Stimulated activated memory B cell treated with anti-CD40 and anti-IgM and Interleukin-4, amounts not matched to agents 10 μg/mL and 1 μg/mL and 100 μg/mL, for 72 hours (primary cell): ENCODE data around the gene ARFGEF3.

Experiments used
- ATAC-seq: fragments of 150-1000 bp; cut with Tn5 transposase; 2 replicates; pipeline ENCODE4 v1.10.0; 2021
- H3K27ac Mint-ChIP-seq: one replicate; pipeline ENCODE4 v1.8.0; 2022; ENCODE audit warnings: mild to moderate bottlenecking, mixed read lengths
- H3K27me3 Mint-ChIP-seq: one replicate; pipeline ENCODE4 v1.8.0; 2022; ENCODE audit warnings: mixed read lengths
- H3K36me3 Mint-ChIP-seq: one replicate; pipeline ENCODE4 v1.8.0; 2022; ENCODE audit warnings: mixed read lengths
- H3K4me1 Mint-ChIP-seq: one replicate; pipeline ENCODE4 v1.8.0; 2022; ENCODE audit warnings: mixed read lengths
- H3K4me3 Mint-ChIP-seq: one replicate; pipeline ENCODE4 v1.8.0; 2022; ENCODE audit warnings: mild to moderate bottlenecking, moderate library complexity, mixed read lengths
- H3K9me3 Mint-ChIP-seq: one replicate; pipeline ENCODE4 v1.8.0; 2022; ENCODE audit warnings: mixed read lengths

The ARFGEF3 gene

DNA sequence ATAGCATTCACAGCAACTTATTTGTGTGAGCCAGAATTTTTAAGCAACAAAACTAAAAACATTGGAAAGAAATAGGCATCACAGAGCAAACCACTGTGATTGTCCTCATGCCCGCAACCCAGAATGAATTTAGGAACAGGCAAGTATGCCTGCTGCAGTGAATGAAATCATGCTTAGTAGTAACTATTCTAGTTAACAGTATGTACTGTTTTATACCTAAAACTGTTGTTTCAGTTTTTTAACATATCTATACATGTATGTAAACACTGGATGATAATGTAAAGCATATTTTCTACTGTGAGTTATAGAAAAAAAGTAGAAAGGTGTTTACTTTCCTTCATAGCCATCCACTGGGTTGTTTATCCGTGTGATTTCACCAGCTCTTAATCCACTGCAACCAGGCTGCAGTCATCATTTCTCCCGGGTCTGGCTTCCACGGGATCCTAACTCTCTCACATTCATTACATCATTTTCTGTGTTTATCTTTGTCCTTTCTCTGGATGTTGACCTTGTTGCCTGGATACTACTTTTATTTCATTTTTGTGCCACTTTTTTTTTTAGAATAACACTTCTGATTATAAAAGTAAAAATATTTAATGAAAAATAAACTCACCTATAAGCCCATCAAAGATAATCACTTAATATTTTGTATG, 3.6 kb upstream of the ARFGEF3 start:
- Mint-ChIP-seq H3K27ac (no peak overlapping the region), H3K4me1 (peaks cover 7% of the 10 kb centered on the region), H3K4me3 (no peak overlapping the region)

DNA sequence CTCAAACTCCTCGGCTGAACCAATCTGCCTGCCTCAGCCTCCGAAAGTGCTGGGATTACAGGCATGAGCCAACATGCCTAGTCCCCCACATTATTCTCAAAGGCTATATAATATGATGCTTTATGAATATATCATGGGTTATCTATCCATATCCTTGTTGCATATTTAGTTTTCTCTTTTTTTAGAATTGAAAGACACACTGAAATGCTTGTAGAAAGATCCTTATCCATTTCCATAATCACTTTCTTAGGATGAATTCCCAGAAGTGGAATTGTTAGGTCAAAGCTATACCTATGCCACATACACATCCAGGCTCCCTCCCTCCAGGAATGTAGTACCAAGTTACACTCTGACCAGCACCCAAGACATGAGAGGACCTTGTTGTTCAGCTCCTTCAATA, 2.5 kb upstream of the ARFGEF3 start:
- peaks cover 7% of the 10 kb centered on the region for H3K4me1 Mint-ChIP-seq
- peaks cover 54% of the 10 kb centered on the region for H3K27me3 Mint-ChIP-seq
- no peaks in the 10 kb centered on the region for H3K36me3 Mint-ChIP-seq
- H3K9me3 Mint-ChIP-seq: no peaks in the 10 kb centered on the region
- H3K4me3 Mint-ChIP-seq: no peak overlapping the region
- no peak overlapping the region for H3K27ac Mint-ChIP-seq
- no peak for ATAC-seq

More for the DNA sequence above, 3.6 kb upstream of the ARFGEF3 start:
- no peak for ATAC-seq
- Mint-ChIP-seq H3K9me3 (peaks cover 6% of the 10 kb centered on the region), H3K36me3 (no peaks in the 10 kb centered on the region), H3K27me3 (peaks cover 54% of the 10 kb centered on the region)

DNA sequence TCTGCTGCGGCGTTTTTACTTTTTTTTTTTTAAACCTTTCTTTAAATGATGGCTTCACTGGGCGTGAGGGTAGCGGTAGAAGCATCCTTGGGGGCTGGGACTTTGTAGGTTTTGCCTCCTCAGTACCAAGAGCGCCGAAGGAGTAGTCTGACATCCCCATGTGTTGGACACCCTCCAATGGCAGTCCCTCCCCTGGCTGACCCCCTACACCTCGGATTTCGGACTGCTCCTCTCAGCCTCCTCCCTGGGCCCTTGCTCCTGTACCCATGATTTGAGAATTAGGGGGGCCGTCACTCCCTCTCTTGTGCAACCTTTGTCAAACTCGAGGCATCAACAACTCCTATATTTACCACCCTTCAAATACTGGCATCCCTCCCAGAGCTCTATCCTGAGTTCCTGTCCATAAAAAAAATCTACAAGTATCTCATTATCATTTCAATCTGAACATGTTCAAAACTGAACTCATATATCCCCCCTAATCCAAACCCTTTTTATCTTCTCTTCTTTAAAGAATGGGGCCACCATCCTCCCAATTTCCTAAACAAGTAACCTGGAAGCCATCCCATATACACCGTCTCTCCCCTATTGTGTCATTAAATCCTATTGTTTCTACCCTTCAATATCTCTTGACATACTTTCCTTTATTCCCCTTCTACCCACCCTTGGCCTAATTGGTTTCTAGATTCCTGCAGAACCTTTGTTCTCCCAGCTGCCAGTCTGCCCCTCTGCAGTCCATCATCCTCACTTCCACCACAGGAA, 1.2 kb upstream of the ARFGEF3 start:
- Mint-ChIP-seq H3K4me3 (no peak overlapping the region), H3K27me3 (peaks cover 55% of the 10 kb centered on the region), H3K9me3 (no peaks in the 10 kb centered on the region), H3K36me3 (no peaks in the 10 kb centered on the region), H3K27ac (no peak overlapping the region), H3K4me1 (peaks cover 7% of the 10 kb centered on the region)
- ATAC-seq: no peak

DNA sequence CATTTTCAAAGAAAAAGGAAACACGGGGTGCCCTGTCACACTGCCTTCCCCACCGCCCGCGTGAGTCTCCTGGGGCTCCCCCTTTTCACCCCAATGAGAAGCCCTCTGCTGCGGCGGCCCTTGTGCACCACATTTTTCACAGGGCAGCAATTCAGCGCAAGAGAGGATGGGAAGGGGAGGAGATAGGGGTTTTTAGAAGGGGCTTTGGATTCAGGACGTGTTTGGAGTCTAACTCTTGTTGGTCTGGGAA, 726 bp upstream of the ARFGEF3 start:
- ATAC-seq: no peak
- H3K27me3 Mint-ChIP-seq: peaks cover 53% of the 10 kb centered on the region
- H3K9me3 Mint-ChIP-seq: no peaks in the 10 kb centered on the region
- no peak overlapping the region for H3K27ac Mint-ChIP-seq
- no peaks in the 10 kb centered on the region for H3K36me3 Mint-ChIP-seq
- peak overlapping the region; percentile 55 for H3K4me3 Mint-ChIP-seq
- H3K4me1 Mint-ChIP-seq: peaks cover 7% of the 10 kb centered on the region

DNA sequence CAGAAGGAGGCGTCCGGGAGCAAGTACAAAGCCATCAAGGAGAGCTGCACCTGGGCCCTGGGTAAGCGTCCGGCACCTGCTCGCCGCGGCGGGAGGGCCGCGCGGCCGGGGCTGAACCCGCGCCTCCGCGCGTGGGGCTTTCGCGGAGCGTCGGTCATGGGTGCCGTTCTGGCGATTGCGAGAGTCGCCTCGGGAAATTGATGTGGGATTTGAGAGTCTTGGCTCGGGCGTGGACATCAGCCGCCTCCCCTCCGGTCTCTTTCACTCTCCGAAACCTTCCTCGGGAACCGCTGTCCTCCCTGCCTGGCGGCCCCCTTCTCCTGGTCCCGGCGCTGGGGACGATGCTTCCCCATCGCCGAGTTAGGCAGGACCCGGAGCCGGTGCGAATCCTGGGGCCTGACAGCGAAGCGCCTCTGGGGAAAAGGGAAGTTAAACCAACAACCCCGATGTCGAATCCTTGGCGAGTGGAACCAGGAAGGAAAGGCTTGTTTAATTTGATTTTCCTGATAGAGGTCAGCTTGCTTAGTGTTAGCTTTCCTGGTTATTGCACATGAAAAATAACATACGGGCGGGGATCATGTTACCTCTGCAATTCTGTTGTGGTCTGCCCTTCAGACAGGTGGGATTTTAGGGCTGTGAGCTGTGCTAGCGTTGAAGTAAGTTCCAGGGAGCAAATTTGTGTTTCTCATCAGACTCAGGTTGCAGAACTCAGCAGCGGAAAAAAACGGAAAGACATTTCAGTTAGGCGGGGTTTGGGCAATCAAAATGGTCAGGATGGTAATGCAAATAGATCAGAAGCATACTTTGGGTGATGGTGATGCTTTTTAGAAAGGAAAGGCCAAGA, 594 bp downstream of the ARFGEF3 start:
- H3K4me3 Mint-ChIP-seq: peak overlapping the region; percentile 73
- no peak overlapping the region for H3K27ac Mint-ChIP-seq
- peaks cover 66% of the 10 kb centered on the region for H3K27me3 Mint-ChIP-seq
- no peaks in the 10 kb centered on the region for H3K9me3 Mint-ChIP-seq
- H3K36me3 Mint-ChIP-seq: no peaks in the 10 kb centered on the region
- peaks cover 7% of the 10 kb centered on the region for H3K4me1 Mint-ChIP-seq
- ATAC-seq: peak; percentile 40

DNA sequence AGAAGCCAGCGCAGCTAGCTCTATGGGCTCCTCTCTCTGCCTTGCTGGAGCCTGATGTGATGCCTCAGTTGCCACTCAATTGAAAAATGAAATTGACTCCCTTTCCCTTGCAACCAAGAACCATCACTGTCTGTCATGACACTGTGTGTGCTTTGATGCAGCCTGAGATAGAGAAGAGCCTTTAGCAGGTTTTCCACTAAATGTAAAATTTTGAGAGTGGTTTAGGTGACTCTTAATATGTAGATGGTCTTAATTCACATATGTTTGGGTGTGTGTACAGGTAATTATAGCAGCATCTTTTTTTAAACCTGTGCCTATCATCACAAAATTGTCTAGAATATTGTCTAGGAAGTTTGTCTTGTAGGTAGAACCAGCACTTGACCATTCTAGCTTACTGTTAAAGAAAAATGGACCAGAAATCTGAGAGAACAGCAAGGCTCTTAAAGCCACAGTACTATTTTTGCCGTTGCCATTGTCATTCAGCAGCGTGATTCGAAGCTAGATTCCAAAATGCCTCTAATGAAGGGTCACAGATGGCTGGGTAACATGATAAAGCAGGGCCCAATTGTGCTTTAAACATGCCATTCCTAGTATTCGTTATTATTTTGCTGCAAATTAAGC, 1.3 kb downstream of the ARFGEF3 start:
- Mint-ChIP-seq H3K36me3 (no peaks in the 10 kb centered on the region), H3K27me3 (peaks cover 73% of the 10 kb centered on the region), H3K4me3 (no peak overlapping the region), H3K27ac (no peak overlapping the region), H3K9me3 (no peaks in the 10 kb centered on the region), H3K4me1 (peaks cover 7% of the 10 kb centered on the region)
- no peak for ATAC-seq

DNA sequence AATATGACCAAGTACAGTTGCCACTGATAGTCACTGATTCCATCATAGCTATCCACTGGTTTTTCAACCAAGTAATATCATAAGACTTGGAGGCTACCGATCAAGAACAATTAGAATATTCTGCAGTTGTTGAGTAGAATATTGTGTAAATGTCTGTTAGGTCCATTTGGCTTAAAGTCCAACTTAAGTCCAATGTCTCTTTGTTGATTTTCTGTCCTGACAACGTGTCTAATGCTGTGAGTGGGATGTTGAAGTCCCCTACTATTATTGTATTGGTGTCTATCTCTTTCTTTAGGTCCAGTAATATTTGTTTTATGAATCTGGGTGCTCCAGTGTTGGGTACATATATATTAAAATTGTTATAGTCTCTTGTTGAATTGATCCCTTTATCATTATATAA, 13.9 kb downstream of the ARFGEF3 start:
- Mint-ChIP-seq H3K27me3 (peaks cover 11% of the 10 kb centered on the region), H3K9me3 (peaks cover 18% of the 10 kb centered on the region), H3K36me3 (peaks cover 5% of the 10 kb centered on the region), H3K4me3 (no peak overlapping the region), H3K27ac (no peak overlapping the region), H3K4me1 (no peaks in the 10 kb centered on the region)
- no peak for ATAC-seq

DNA sequence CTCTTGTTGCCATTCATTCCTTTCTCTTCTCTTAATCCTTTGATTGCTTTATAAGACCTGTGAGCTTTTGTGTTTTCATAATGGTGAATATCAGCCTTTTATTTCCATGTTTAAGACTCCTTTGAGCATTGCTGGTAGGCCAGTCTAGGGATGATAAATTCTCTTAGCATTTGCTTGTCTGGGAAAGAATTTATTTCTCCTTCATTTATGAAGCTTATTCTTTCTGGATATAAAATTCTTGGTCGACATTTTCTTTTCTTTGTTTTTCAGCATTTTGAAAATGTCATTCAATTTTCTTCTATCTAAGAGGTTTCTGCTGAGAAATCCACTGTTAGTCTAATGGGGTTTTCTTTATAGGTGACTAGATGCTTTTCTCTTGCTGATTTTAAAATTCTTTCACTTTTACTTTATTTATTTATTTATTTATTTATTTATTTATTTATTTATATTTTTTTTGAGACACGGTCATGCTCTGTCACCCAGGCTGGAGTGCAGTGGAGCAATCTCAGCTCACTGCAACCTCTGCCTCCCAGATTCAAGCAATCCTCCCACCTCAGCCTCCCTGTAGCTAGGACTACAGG, 15.0 kb downstream of the ARFGEF3 start:
- ATAC-seq: no peak
- H3K27ac Mint-ChIP-seq: no peak overlapping the region
- peaks cover 5% of the 10 kb centered on the region for H3K36me3 Mint-ChIP-seq
- H3K4me1 Mint-ChIP-seq: no peaks in the 10 kb centered on the region
- H3K27me3 Mint-ChIP-seq: peaks cover 11% of the 10 kb centered on the region
- H3K4me3 Mint-ChIP-seq: no peak overlapping the region
- H3K9me3 Mint-ChIP-seq: peaks cover 18% of the 10 kb centered on the region

DNA sequence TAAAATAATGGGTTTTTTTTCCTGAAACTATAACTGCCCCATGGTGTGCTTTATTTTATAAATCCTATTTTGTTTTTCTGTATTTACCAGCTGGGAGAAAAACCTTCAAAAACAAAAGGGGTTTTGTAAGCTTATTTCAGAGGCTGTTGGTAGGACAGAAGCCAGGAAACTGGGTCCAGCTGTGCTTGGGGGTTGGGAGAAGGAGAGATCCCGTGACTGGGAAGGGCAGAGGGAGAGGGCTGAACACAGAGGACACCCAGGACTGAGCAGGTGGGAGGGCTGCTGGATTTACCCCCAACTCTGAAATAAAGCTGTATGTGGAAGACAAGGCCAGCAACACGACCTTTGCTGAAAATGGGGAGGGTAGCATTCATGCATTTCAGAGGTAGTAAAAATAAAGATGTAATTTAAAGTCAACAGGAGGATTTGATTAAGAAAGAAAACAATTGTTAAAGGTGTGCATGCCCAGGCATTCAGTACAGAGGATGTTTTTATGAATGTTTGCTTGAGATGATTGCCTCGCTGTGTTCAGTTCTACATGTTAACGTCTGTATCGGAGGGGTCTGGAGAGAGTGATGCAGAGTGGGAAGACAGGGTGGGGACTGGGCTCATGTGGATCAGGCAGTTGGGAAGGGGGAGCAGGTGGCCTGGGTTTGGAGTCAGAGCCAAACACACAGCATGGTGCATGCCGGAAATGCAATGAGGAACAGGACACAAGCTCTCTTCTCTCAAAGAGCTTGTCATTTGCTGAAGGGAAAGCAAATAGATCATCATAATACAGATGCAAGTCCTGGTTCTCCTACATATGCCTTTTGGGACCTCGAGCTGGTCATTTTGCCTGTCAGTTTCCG, 21.4 kb downstream of the ARFGEF3 start:
- Mint-ChIP-seq H3K4me3 (no peak overlapping the region), H3K27ac (no peak overlapping the region)

DNA sequence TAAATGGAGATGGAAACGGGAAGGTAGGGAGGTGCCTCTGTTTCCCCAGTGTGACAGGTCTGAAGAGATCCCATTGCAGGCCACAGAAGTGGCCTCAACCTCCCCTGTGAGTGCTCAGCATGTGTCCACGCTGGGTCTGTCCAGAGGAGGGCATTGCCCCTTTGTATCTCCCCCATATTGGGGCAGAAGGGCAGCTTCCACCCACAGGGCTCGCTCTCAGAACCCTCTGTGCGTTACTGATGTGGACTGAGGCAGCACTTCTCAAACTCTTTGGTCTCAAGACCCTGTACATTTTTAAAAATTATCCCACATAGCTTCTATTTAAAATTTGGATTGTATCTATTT, 22.0 kb downstream of the ARFGEF3 start:
- Mint-ChIP-seq H3K4me3 (no peak overlapping the region), H3K4me1 (no peaks in the 10 kb centered on the region), H3K9me3 (peaks cover 4% of the 10 kb centered on the region), H3K27ac (no peak overlapping the region), H3K36me3 (no peaks in the 10 kb centered on the region), H3K27me3 (peaks cover 25% of the 10 kb centered on the region)
- ATAC-seq: no peak

More for the DNA sequence above, 21.4 kb downstream of the ARFGEF3 start:
- Mint-ChIP-seq H3K4me1 (no peaks in the 10 kb centered on the region), H3K9me3 (peaks cover 8% of the 10 kb centered on the region), H3K36me3 (no peaks in the 10 kb centered on the region), H3K27me3 (peaks cover 19% of the 10 kb centered on the region)
- no peak for ATAC-seq

DNA sequence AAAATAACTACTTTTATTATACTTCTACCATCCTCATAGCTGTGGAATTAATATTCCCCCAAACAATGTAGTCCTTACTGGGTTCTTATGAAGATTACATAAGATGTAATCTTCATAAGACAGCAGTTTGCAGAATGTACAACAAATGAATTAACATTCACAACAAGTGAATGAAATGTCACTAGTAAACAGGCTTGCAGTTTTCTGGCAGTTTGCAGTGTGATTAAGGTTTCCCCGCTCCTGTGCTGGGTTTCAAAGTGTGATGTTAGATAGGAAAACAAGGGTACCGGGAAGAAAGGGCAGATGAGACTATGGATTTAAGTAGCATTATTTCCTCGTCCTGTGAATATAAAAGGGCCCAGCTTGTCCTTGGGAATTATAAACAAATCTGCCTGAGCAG, 22.5 kb downstream of the ARFGEF3 start:
- H3K4me1 Mint-ChIP-seq: no peaks in the 10 kb centered on the region
- H3K27me3 Mint-ChIP-seq: peaks cover 29% of the 10 kb centered on the region
- no peak overlapping the region for H3K4me3 Mint-ChIP-seq
- peaks cover 4% of the 10 kb centered on the region for H3K9me3 Mint-ChIP-seq
- ATAC-seq: no peak
- H3K36me3 Mint-ChIP-seq: no peaks in the 10 kb centered on the region
- H3K27ac Mint-ChIP-seq: no peak overlapping the region

DNA sequence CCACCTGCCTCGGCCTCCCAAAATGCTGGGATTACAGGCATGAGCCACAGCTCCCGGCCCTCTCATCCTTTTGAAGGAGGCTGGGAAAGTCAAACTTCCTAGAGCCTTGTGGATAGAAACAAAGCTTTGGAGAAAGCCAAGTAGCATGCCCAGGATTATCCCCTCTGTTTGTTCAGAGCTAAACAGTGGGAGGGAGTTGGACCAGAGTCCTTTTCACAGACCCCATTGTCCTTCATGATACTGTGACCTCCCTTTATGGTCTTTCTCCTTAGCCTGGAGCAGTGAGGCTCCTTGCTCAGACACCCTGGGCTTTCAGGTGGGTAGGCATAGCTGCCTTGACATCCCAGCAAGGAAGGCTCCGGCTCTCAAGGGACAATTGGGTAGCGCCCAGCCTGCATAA, 25.4 kb downstream of the ARFGEF3 start:
- H3K9me3 Mint-ChIP-seq: no peaks in the 10 kb centered on the region
- H3K27me3 Mint-ChIP-seq: peaks cover 31% of the 10 kb centered on the region
- no peaks in the 10 kb centered on the region for H3K4me1 Mint-ChIP-seq
- H3K27ac Mint-ChIP-seq: no peak overlapping the region
- H3K4me3 Mint-ChIP-seq: no peak overlapping the region
- H3K36me3 Mint-ChIP-seq: no peaks in the 10 kb centered on the region
- ATAC-seq: no peak

DNA sequence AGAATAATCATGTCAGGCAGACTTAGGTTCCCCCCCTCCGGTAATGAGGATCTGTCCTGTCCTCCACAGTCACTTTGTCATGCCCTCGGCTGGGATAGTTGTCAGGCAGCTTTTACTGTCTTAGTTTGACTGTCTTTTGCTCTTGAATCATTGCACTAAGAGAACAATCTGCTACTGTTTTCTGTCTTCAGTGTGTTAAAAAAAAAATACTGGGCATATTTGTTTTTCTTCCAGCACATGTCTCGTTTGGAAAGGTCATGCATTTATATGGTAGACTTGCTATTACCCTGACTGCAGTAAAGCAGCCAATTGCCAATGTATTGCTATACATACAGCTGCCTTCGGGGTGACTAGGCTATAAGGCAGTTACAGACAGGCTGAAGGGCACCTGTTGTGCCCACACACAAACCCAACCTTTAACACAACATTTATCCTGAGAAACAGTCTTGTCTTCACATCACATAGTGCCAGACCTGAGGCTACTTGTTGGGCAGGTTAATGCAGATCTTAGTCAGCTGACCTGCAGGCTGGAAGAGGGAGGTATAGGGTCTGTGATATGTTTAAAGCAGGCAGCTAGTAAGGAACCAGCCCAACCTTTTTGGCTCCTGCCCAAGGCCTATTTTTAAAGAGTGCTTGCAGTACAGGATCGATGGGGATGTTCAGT, 26.7 kb downstream of the ARFGEF3 start:
- no peak overlapping the region for H3K27ac Mint-ChIP-seq
- ATAC-seq: no peak

DNA sequence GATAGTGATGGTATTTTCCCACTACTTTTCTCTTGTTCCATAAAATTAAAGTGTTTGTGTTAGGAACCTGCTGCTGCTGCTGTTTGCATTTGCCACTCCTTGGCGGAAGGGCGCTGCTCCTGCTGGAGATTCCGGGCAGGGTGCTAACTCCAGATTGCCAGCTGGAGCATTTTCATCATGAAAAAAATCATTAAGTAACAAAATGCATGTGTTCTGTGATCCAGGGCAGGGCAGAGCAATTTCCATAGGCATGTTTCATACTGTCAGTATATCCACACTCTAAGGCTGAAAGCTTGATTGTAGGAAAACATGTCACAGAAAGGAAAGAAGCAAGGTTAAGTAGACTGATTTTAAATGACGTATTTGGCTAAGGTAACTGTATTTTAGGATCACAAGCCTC, 32.5 kb downstream of the ARFGEF3 start:
- no peaks in the 10 kb centered on the region for H3K9me3 Mint-ChIP-seq
- no peaks in the 10 kb centered on the region for H3K36me3 Mint-ChIP-seq
- H3K4me1 Mint-ChIP-seq: no peaks in the 10 kb centered on the region
- no peak overlapping the region for H3K27ac Mint-ChIP-seq
- no peak for ATAC-seq
- H3K27me3 Mint-ChIP-seq: peaks cover under 1% of the 10 kb centered on the region
- no peak overlapping the region for H3K4me3 Mint-ChIP-seq

More for the DNA sequence above, 26.7 kb downstream of the ARFGEF3 start:
- H3K27me3 Mint-ChIP-seq: peaks cover 21% of the 10 kb centered on the region
- H3K9me3 Mint-ChIP-seq: no peaks in the 10 kb centered on the region
- H3K4me3 Mint-ChIP-seq: no peak overlapping the region
- no peaks in the 10 kb centered on the region for H3K36me3 Mint-ChIP-seq
- H3K4me1 Mint-ChIP-seq: no peaks in the 10 kb centered on the region
